Neural cell (in vitro differentiated cells): ENCODE measurements around the gene TCP10L.
"Not testable (repeated sequence)": the region's sequence is repeated elsewhere in the genome, so short reads cannot be mapped to it uniquely, and the experiment has no call there.

Source experiments
- CTCF ChIP-seq: fragments of 450-650 bp; IDR thresholded peaks from 2 replicates; pipeline ENCODE4 v1.5.1; 2014; ENCODE audit warnings: antibody characterized with exemption, mild to moderate bottlenecking, moderate library complexity; ENCODE audit not compliant: poor library complexity, severe bottlenecking
- EP300 ChIP-seq: fragments of 450-650 bp; conservative IDR thresholded peaks from 2 replicates; pipeline ENCODE4 v1.6.1; 2014; ENCODE audit warnings: antibody characterized with exemption, mild to moderate bottlenecking, moderate library complexity; ENCODE audit not compliant: poor library complexity, severe bottlenecking
- EZH2 ChIP-seq: fragments of 200-600, 300-800 bp; shearing (Covaris generic), sonication (generic); IDR thresholded peaks from 2 replicates; pipeline ENCODE4 v1.6.1; 2014; ENCODE audit warnings: antibody characterized with exemption, low read length, borderline replicate concordance, mild to moderate bottlenecking; ENCODE audit not compliant: insufficient read depth, poor library complexity, severe bottlenecking
- MXI1 ChIP-seq: fragments of 450-650 bp; conservative IDR thresholded peaks from 2 replicates; pipeline ENCODE4 v1.6.1; 2014; ENCODE audit warnings: antibody characterized with exemption, mild to moderate bottlenecking; ENCODE audit not compliant: poor library complexity, severe bottlenecking
- RAD21 ChIP-seq: fragments of 450-650 bp; conservative IDR thresholded peaks from 2 replicates; pipeline ENCODE4 v1.6.1; 2014; ENCODE audit warnings: antibody characterized with exemption, mild to moderate bottlenecking, moderate library complexity
- SMC3 ChIP-seq: fragments of 450-650 bp; conservative IDR thresholded peaks from 2 replicates; pipeline ENCODE4 v1.6.1; 2014; ENCODE audit warnings: antibody characterized with exemption, mild to moderate bottlenecking, moderate library complexity; ENCODE audit not compliant: poor library complexity
- TAF1 ChIP-seq: IDR thresholded peaks from 2 replicates; pipeline ENCODE4 v1.6.1; 2012; ENCODE audit warnings: low read depth

GRCh38 chr21:32561476-32561875 is 23.8 kb downstream of the TCP10L start:
- not testable (repeated sequence) for TF ChIP-seq CTCF, MXI1, EP300, SMC3, EZH2, TAF1, RAD21
